Ovary (tissue), 9 donors: ENCODE measurements around the gene CRYGB. TPM values are rescaled to one million over a fixed set of nuclear protein-coding genes. Genes with fewer than 3 reads are reported as not detected.
"Not testable (repeated sequence)": the region's sequence is repeated elsewhere in the genome, so short reads cannot be mapped to it uniquely, and the experiment has no call there.

Source experiments
- DNase-seq, 5 donors: peaks; one replicate each; pipeline ENCODE4 v3.0.0-alpha.2; 2019 to 2020
- H3K27ac ChIP-seq, 2 donors: fragments of 200-600 bp; one replicate each; pipeline versions ENCODE4 v1.5.1 to v1.8.0; 2019 to 2022
- H3K27me3 ChIP-seq: fragments of 200-600 bp; one replicate; pipeline ENCODE4 v1.8.0; 2022
- H3K36me3 ChIP-seq: fragments of 200-600 bp; sonication (generic); one replicate; pipeline ENCODE4 v1.5.1; 2019
- H3K4me1 ChIP-seq: one replicate; pipeline ENCODE4 v1.8.1; 2013; ENCODE audit warnings: mild to moderate bottlenecking, moderate library complexity; ENCODE audit not compliant: insufficient read depth
- H3K4me3 ChIP-seq: fragments of 200-600 bp; sonication (generic); one replicate; pipeline ENCODE4 v1.5.1; 2017
- H3K9me3 ChIP-seq, 2 donors: fragments of 200-600 bp in 1 of 2; sonication (generic) in 1 of 2; one replicate each; pipeline versions ENCODE4 v1.5.1 to v1.8.1; 2013 to 2019; ENCODE audit warnings: mild to moderate bottlenecking in 1 of 2, moderate library complexity in 1 of 2
- EP300 ChIP-seq: sonication (generic); formaldehyde crosslinking; IDR thresholded peaks from one replicate; pipeline ENCODE4 v1.6.1; 2017; ENCODE audit warnings: antibody characterized with exemption
- POLR2A ChIP-seq: fragments of 450-650 bp; IDR thresholded peaks from one replicate; pipeline ENCODE4 v1.6.1; 2017; ENCODE audit warnings: antibody characterized with exemption, mild to moderate bottlenecking, moderate library complexity
- WGBS, 3 donors: extraction: QIAGEN DNeasy Blood & Tissue Kit in 1 of 3; methylation state at CpG; one replicate each; pipeline versions ENCODE4 v1.1.5 to v1.1.7; 2013 to 2017; 5-methylcytosine and 5-hydroxymethylcytosine counted together
- intact Hi-C, 4 donors: fragments of 100-400 bp; cut with DNase I; formaldehyde crosslinking; loops; one replicate each; pipeline versions ENCODE4 v1.11.0 to v1.15.1; 2022 to 2023
- polyA plus RNA-seq, 2 donors: library from polyadenylated mRNA; stranded (reverse); fragments of 200-250 nt in 1 of 2; fragments of 350-450 nt in 1 of 2; fragmentation: Illumina TruSeq in 1 of 2; extraction: RNeasy Lipid Tissue Mini Kit (QIAGEN cat#74804) in 1 of 2; gene quantifications; one replicate each; pipeline ENCODE4 v1.2.3, GENCODE V29; 2013 to 2014
- total RNA-seq, 7 donors: library from RNA; depleted of rRNA in 2 of 7; stranded (reverse); fragments of >200 nt in 2 of 7; fragmentation: NEBNext Ultra II Directional in 3 of 7; extraction: Animal tissue kit (Norgen Biotek cat#: 25700) in 3 of 7; gene quantifications; one replicate each; pipeline versions ENCODE4 v1.1.0 to v1.2.4, GENCODE V29; 2016 to 2023
- TF ChIP-seq, protein P1 (sequence below), 3 donors: fragments of 450-650 bp in 2 of 3; fragments of 200-600 bp in 1 of 3; IDR thresholded peaks; one replicate each; pipeline versions ENCODE4 v1.5.1 to v1.8.0; 2016 to 2022; ENCODE audit warnings: antibody characterized with exemption in 3 of 3, mild to moderate bottlenecking in 1 of 3
- donor health status: DM: no; HTN: no; CAD: no; lungs with moderate emphysema.
- donor health status: DM: no; HTN: no; CAD: no.
- donor health status: Bipolar disorder and iron deficiency.
- donor health status: DM: yes; HTN: yes; CAD: no.
- donor health status: DM: no; HTN: no; CAD: no.
- donor health status: DM: yes; HTN: yes; CAD: no.

CRYGB gene
- total and polyA plus RNA-seq, 9 donors = not detected

DNA sequence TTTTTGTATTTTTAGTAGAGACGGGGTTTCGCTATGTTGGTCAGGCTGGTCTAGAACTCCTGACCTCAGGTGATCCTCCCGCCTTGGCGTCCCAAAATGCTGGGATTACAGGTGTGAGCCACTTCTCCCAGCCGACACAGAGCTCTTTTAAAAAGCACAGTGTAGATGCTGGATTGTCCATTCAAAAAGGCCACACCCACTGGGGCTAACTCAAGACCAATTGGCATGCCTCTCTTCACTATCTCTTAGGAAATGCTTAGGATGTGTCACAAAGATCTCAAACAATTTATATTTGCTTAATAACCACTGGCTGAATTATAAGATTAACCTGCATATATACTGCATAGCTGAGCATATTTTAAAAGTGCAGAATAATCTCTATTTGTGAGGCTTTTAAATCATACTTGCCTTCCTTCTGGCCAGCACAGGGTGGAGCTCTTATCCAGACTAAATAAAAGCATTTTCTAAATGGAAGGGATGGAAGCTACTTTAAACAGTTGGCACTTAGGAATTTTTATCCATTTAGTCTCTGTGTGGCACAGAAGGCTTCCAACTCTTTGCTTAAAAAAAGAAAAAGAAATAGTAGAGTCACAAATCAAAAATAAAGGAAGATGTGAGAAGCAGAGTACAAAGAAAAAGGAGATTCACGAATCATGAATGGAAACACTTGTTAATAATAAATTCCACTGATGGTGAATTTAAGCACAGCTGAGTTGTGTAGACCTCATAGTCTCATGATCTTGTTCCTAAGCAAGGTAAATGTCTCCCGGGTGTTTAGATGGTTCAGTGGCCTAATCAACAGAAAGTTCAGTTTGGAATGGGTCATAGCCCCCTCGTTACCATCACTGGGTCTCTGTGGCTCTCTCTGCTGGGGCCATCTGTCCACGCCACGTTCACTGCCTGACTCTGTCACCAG, 44.0 kb downstream of the CRYGB start:
- Histone ChIP-seq H3K4me1 (no peaks in the 10 kb centered on the region), H3K4me3 (no peak overlapping the region), H3K27ac (no peak overlapping the region), H3K27me3 (no peaks in the 10 kb centered on the region), H3K36me3 (no peaks in the 10 kb centered on the region), H3K9me3 (no peaks in the 10 kb centered on the region)
- DNase-seq = no peak
- WGBS, 3 donors = 39 to 48% (median 42%) methylated on average over 10 of the region's 10 CpGs
- intact Hi-C loops = loop anchor here in 2 of 4 donors (10.0 kb wide), 1 partner anchor 153 kb away; the partner anchor contains the start of gene IDH1 (in 2 of the 2)
- TF ChIP-seq POLR2A = no peak
- TF ChIP-seq EP300 = no peak
- TF ChIP-seq, protein P1, sequence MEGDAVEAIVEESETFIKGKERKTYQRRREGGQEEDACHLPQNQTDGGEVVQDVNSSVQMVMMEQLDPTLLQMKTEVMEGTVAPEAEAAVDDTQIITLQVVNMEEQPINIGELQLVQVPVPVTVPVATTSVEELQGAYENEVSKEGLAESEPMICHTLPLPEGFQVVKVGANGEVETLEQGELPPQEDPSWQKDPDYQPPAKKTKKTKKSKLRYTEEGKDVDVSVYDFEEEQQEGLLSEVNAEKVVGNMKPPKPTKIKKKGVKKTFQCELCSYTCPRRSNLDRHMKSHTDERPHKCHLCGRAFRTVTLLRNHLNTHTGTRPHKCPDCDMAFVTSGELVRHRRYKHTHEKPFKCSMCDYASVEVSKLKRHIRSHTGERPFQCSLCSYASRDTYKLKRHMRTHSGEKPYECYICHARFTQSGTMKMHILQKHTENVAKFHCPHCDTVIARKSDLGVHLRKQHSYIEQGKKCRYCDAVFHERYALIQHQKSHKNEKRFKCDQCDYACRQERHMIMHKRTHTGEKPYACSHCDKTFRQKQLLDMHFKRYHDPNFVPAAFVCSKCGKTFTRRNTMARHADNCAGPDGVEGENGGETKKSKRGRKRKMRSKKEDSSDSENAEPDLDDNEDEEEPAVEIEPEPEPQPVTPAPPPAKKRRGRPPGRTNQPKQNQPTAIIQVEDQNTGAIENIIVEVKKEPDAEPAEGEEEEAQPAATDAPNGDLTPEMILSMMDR (IDR thresholded peaks at IDR 0.05) = peak in 2 of 3 donors; percentile 34 to 35

- Histone ChIP-seq H3K27ac (no peak overlapping the region), H3K4me1 (no peaks in the 10 kb centered on the region), H3K27me3 (no peaks in the 10 kb centered on the region), H3K9me3 (no peaks in the 10 kb centered on the region), H3K4me3 (no peak overlapping the region), H3K36me3 (no peaks in the 10 kb centered on the region)
- TF ChIP-seq EP300 (no peak), POLR2A (no peak)
- TF ChIP-seq, protein P1 (IDR thresholded peaks at IDR 0.05) = no peak
- no peak for DNase-seq
- WGBS, 3 donors = 60 to 73% (median 61%) methylated on average over 13 of the region's 13 CpGs
- intact Hi-C loops = loop anchor here in 2 of 4 donors (10.0 kb wide), 1 partner anchor 155 kb away; the partner anchor contains the start of gene IDH1 (in 2 of the 2)
Observed at GRCh38 chr2:208099682-208100470, 46.1 kb downstream of the CRYGB start.

- H3K36me3 ChIP-seq, H3K4me3 ChIP-seq, H3K4me1 ChIP-seq, DNase-seq, intact Hi-C loops, H3K9me3 ChIP-seq, H3K27ac ChIP-seq, H3K27me3 ChIP-seq: not testable (repeated sequence)
- WGBS, 3 donors = 87 to 100% (median 93%) methylated on average over 1 of the region's 1 CpG
Observed at GRCh38 chr2:208098701-208099100, 47.3 kb downstream of the CRYGB start.

GRCh38 chr2:208098267-208098666, 47.7 kb downstream of the CRYGB start:
- 66 to 89% (median 82%) methylated on average over 2 of the region's 2 CpGs for WGBS, 3 donors
- no peak for DNase-seq
- TF ChIP-seq EP300 (no peak), POLR2A (no peak)
- TF ChIP-seq, protein P1 (IDR thresholded peaks at IDR 0.05) = no peak
- Histone ChIP-seq H3K4me3 (no peak overlapping the region), H3K4me1 (no peaks in the 10 kb centered on the region), H3K27me3 (no peaks in the 10 kb centered on the region), H3K36me3 (no peaks in the 10 kb centered on the region), H3K27ac (no peak overlapping the region), H3K9me3 (no peaks in the 10 kb centered on the region)
- intact Hi-C loops = no loop called here
